HG03135 (cell line): ENCODE data around the gene CD200.

Source experiments
- ATAC-seq: cut with Tn5 transposase; IDR thresholded peaks from one replicate; pipeline ENCODE4 v1.9.1; 2021; ENCODE audit warnings: mild to moderate bottlenecking, moderate library complexity; ENCODE audit not compliant: unreplicated experiment

The CD200 gene

GRCh38 chr3:112407888-112408702, 75.1 kb downstream of the CD200 start:
- ATAC-seq: no peak

GRCh38 chr3:112409041-112409440, 76.1 kb downstream of the CD200 start:
- no peak for ATAC-seq

GRCh38 chr3:112411425-112411824, 78.5 kb downstream of the CD200 start:
- ATAC-seq: no peak
